ENCODE results near the gene FGF14. TPM values are rescaled to one million over a fixed set of nuclear protein-coding genes. Genes with fewer than 3 reads are reported as not detected.
A peak's percentile ranks its signal among the peaks of the same experiment; 100 is the strongest.

FGF14 gene
- total and polyA plus RNA-seq, 2 donors from 2014 or later, result 0.47 to 3.3 TPM

GRCh38 chr13:101775267-101775666, 626.6 kb downstream of the FGF14 start:
- no peak overlapping the region for H3K27ac ChIP-seq (ENCODE audit: low read depth in 2 of 2, low read length in 2 of 2)

GRCh38 chr13:101774393-101774792, 627.5 kb downstream of the FGF14 start:
- DNase-seq (no peak), FAIRE-seq (no peak)
- no peak for TF ChIP-seq CTCF (IDR thresholded peaks at IDR 0.05; ENCODE audit: borderline replicate concordance, extremely low read depth, insufficient read depth)
- H3K4me1 ChIP-seq (ENCODE audit: control insufficient read depth in 2 of 3, insufficient read depth in 2 of 3, low read depth in 1 of 3, low read length in 3 of 3), result no peaks in the 10 kb centered on the region
- H3K27ac ChIP-seq (ENCODE audit: low read depth in 2 of 2, low read length in 2 of 2), result no peak overlapping the region
- no peak overlapping the region for H3K9ac ChIP-seq (ENCODE audit: low read length in 3 of 3)
- intact Hi-C loops (cut with DNase I), result no loop called here
- no peaks in the 10 kb centered on the region for H3K27me3 ChIP-seq (ENCODE audit: control insufficient read depth, insufficient read depth, low read length)
- no peaks in the 10 kb centered on the region for H3K36me3 ChIP-seq (ENCODE audit: control insufficient read depth in 2 of 3, insufficient read depth in 3 of 3, low read length in 3 of 3)
- no peaks in the 10 kb centered on the region for H3K9me3 ChIP-seq (ENCODE audit: control insufficient read depth in 2 of 3, insufficient read depth in 1 of 3, low read length in 3 of 3)
- no peak overlapping the region for H3K4me3 ChIP-seq (ENCODE audit: low read length in 3 of 3)

More at GRCh38 chr13:101775267-101775666, 626.6 kb downstream of the FGF14 start:
- Histone ChIP-seq H3K4me1 (ENCODE audit: control insufficient read depth in 2 of 3, insufficient read depth in 2 of 3, low read depth in 1 of 3, low read length in 3 of 3) (no peaks in the 10 kb centered on the region), H3K36me3 (ENCODE audit: control insufficient read depth in 2 of 3, insufficient read depth in 3 of 3, low read length in 3 of 3) (no peaks in the 10 kb centered on the region), H3K4me3 (ENCODE audit: low read length in 3 of 3) (no peak overlapping the region), H3K27me3 (ENCODE audit: control insufficient read depth, insufficient read depth, low read length) (no peaks in the 10 kb centered on the region), H3K9me3 (ENCODE audit: control insufficient read depth in 2 of 3, insufficient read depth in 1 of 3, low read length in 3 of 3) (no peaks in the 10 kb centered on the region), H3K9ac (ENCODE audit: low read length in 3 of 3) (no peak overlapping the region)
- no peak for FAIRE-seq
- intact Hi-C loops (cut with DNase I), result no loop called here
- DNase-seq, result no peak
- no peak for TF ChIP-seq CTCF (IDR thresholded peaks at IDR 0.05; ENCODE audit: borderline replicate concordance, extremely low read depth, insufficient read depth)

GRCh38 chr13:101773062-101773461, 628.8 kb downstream of the FGF14 start:
- Histone ChIP-seq H3K36me3 (ENCODE audit: control insufficient read depth in 2 of 3, insufficient read depth in 3 of 3, low read length in 3 of 3) (no peaks in the 10 kb centered on the region), H3K27ac (ENCODE audit: low read depth in 2 of 2, low read length in 2 of 2) (no peak overlapping the region), H3K27me3 (ENCODE audit: control insufficient read depth, insufficient read depth, low read length) (no peaks in the 10 kb centered on the region), H3K4me1 (ENCODE audit: control insufficient read depth in 2 of 3, insufficient read depth in 2 of 3, low read depth in 1 of 3, low read length in 3 of 3) (no peaks in the 10 kb centered on the region), H3K9me3 (ENCODE audit: control insufficient read depth in 2 of 3, insufficient read depth in 1 of 3, low read length in 3 of 3) (no peaks in the 10 kb centered on the region), H3K4me3 (ENCODE audit: low read length in 3 of 3) (no peak overlapping the region), H3K9ac (ENCODE audit: low read length in 3 of 3) (no peak overlapping the region)
- intact Hi-C loops (cut with DNase I), result no loop called here
- DNase-seq (peak in 2 of 5 donors; percentile 21 to 46), FAIRE-seq (no peak)
- no peak for TF ChIP-seq CTCF (IDR thresholded peaks at IDR 0.05; ENCODE audit: borderline replicate concordance, extremely low read depth, insufficient read depth)

GRCh38 chr13:101767131-101767530, 634.7 kb downstream of the FGF14 start:
- DNase-seq, result no peak
- H3K27me3 ChIP-seq (ENCODE audit: control insufficient read depth, insufficient read depth, low read length), result no peaks in the 10 kb centered on the region
- no peaks in the 10 kb centered on the region for H3K4me1 ChIP-seq (ENCODE audit: control insufficient read depth in 2 of 3, insufficient read depth in 2 of 3, low read depth in 1 of 3, low read length in 3 of 3)
- no peaks in the 10 kb centered on the region for H3K36me3 ChIP-seq (ENCODE audit: control insufficient read depth in 2 of 3, insufficient read depth in 3 of 3, low read length in 3 of 3)
- no peak for TF ChIP-seq CTCF (IDR thresholded peaks at IDR 0.05; ENCODE audit: borderline replicate concordance, extremely low read depth, insufficient read depth)
- no peak for FAIRE-seq
- no peaks in the 10 kb centered on the region for H3K9me3 ChIP-seq (ENCODE audit: control insufficient read depth in 2 of 3, insufficient read depth in 1 of 3, low read length in 3 of 3)
- no peak overlapping the region for H3K4me3 ChIP-seq (ENCODE audit: low read length in 3 of 3)
- no peak overlapping the region for H3K9ac ChIP-seq (ENCODE audit: low read length in 3 of 3)
- H3K27ac ChIP-seq (ENCODE audit: low read depth in 2 of 2, low read length in 2 of 2), result no peak overlapping the region
- intact Hi-C loops (cut with DNase I), result loop anchor here (10.0 kb wide), 1 partner anchor 252 kb away; no protein-coding TSS in a partner anchor

All from kidney (tissue), 14 donors.